GM12864 (cell line): ENCODE results near the gene ECSCR.

ENCODE experiments used
- DNase-seq: peaks from one replicate; pipeline ENCODE4 v3.0.0-alpha.2; 2011; ENCODE audit warnings: low read depth
- H3K4me3 ChIP-seq: 2 replicates; pipeline ENCODE4 v1.5.1; 2011; ENCODE audit warnings: mild to moderate bottlenecking, low read depth, low read length, control low read depth
- TF ChIP-seq, protein P1 (sequence below): IDR thresholded peaks from 2 replicates; pipeline ENCODE4 v1.5.1; 2011; ENCODE audit warnings: low read depth, mild to moderate bottlenecking, moderate library complexity, low read length, control low read depth, inconsistent platforms; ENCODE audit errors: missing control alignments

The ECSCR gene

DNA sequence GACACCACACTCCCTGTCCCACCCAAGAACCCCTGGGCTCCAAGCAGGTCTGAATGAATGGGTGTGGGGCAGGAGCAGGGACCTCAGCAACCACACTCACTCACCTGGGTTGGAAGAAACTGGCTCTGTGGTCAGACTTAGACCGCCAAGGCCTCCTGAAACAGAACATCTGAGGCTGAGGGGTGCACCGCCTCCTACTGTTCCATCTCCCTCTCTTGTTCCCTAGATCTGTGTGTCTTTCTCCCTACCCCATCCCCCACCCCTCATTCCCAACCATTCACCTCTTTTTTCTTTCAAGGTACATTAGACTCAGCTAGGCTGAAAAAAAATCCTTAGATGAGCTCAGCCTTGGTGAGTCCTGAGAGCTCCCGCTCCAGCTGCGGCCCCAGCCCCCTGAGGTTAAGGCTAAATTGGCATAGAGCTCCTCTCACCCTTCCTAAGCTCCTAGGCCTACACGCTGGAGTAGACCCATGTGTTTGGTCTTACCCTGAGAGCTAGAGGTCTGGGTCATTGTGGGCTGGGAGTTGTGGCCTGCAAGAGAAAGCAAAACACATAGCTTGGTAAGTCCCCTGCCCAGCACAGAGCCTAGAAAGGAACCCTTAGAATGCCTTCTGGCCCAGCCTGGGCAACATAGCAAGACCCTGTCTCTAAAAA is 4.8 kb downstream of the ECSCR start:
- no peak overlapping the region for H3K4me3 ChIP-seq
- peak; percentile 39 for DNase-seq
- TF ChIP-seq, protein P1, sequence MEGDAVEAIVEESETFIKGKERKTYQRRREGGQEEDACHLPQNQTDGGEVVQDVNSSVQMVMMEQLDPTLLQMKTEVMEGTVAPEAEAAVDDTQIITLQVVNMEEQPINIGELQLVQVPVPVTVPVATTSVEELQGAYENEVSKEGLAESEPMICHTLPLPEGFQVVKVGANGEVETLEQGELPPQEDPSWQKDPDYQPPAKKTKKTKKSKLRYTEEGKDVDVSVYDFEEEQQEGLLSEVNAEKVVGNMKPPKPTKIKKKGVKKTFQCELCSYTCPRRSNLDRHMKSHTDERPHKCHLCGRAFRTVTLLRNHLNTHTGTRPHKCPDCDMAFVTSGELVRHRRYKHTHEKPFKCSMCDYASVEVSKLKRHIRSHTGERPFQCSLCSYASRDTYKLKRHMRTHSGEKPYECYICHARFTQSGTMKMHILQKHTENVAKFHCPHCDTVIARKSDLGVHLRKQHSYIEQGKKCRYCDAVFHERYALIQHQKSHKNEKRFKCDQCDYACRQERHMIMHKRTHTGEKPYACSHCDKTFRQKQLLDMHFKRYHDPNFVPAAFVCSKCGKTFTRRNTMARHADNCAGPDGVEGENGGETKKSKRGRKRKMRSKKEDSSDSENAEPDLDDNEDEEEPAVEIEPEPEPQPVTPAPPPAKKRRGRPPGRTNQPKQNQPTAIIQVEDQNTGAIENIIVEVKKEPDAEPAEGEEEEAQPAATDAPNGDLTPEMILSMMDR = no peak

DNA sequence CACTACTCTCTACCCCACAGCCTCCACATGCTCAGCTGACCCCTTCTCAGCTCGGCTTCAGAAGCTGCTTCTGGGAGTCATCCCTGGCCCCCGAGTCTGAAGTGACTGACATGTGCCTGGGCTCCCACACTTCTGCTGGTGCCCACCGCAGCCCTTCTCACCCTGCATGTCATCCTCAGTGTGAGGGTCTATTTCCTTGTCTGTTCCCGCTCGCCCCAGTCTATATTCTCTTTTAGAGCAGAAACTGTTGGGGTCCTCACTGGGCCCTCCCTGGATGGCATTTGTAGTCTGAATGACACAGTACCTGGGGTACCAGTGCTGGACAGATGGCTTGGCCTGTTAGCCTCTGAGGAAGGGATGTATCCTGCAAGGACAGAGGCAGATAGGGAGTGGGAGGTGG is 5.3 kb downstream of the ECSCR start:
- TF ChIP-seq, protein P1 = no peak
- DNase-seq = no peak
- H3K4me3 ChIP-seq = no peak overlapping the region

DNA sequence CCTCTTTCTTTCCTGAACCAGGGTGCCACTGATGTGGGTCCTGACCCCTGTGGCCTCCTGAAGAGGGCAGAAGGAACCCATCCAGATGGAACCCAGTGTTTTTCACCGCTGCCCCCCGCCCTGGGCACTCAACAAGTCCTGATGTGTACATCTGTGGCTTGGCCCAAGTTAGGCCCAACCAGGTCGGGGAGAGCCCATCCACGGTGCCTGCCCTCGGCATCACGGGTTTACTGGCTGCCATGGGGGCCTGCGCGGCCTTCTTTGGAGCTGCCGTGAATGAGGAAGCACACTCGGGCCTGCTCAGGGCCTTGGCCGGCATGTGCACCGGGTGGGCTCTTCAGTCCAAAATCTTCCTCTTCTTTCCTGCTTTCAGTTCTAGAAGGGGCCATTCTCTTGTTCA is 5.8 kb downstream of the ECSCR start:
- H3K4me3 ChIP-seq = no peak overlapping the region
- TF ChIP-seq, protein P1 = no peak
- DNase-seq = no peak

DNA sequence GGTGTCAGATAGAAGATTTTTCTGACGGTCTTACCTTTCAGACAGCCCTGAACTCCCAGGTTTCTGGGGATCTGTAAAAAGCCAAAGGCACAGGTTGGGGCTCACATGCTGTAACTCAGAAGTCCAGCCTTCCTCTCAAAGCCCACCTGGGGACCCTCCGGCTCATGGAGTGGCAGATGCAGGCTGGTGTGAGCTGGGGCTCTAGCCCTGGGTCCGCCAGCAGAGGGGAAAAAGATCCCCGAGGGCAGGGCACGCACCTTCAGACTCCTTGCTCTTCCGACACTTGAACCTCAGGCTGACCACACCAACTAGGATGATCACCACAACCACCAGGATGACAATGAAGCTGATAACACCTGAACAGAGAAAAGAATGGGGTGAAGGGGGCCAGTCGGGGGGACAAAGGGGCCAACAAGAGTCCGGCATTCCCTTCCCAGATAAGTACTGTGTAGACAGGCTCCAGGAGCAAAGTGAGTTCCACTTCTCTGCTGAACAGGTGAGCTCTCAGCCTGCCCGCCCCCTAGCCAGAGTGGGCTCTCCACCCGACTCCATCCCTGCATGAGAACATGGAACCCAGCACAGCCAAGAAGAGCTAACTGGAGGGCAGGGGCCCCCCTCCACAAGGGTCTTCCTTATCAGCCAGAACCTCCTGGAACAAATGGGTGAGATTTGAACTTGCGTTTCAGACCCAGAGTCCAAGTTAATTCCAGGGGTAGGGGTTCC is 7.8 kb downstream of the ECSCR start:
- no peak for DNase-seq
- no peak overlapping the region for H3K4me3 ChIP-seq
- TF ChIP-seq, protein P1 = no peak

DNA sequence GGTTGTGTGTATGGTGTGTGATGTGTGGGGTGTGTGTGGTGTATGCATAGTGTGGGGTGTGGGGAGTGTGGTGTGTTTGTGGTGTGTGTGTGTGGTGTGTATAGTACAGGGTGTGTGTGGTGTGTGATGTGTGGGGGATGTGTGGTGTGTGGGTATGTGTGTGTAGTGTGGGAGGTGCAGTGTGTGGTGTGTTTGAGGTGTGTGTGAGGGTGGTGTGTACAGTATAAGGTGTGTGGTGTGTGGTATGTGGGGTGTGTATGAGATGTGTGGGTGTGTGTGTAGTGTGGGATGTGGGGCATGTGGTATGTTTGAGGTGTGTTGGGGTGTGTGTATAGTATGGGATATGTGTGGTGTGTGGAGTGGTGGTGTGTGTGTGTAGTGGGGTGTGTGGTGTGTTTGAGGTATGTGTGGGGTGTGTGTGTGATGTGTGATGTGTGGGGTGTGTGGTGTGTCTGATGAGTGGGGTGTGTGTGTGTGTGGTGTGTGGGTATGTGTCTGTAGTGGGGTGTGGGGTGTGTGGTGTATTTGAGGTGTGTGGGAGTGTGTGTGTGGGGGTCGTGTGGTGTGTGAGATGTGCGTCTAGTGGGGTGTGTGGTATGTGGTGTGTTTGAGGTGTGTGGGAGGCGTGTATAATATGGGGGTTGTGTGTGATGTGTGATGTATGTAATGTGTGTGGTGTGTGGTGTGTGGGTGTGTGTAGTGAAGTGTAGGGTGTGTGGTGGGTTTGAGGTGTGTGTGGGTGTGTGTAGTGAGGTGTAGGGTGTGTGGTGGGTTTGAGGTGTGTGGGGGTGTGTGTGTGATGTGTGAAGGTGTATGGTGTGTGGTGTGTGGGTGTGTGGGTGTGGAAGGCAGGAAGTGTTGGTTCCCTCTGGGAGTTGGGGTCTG is 8.6 kb downstream of the ECSCR start:
- DNase-seq = no peak
- H3K4me3 ChIP-seq = no peak overlapping the region
- TF ChIP-seq, protein P1 = no peak

DNA sequence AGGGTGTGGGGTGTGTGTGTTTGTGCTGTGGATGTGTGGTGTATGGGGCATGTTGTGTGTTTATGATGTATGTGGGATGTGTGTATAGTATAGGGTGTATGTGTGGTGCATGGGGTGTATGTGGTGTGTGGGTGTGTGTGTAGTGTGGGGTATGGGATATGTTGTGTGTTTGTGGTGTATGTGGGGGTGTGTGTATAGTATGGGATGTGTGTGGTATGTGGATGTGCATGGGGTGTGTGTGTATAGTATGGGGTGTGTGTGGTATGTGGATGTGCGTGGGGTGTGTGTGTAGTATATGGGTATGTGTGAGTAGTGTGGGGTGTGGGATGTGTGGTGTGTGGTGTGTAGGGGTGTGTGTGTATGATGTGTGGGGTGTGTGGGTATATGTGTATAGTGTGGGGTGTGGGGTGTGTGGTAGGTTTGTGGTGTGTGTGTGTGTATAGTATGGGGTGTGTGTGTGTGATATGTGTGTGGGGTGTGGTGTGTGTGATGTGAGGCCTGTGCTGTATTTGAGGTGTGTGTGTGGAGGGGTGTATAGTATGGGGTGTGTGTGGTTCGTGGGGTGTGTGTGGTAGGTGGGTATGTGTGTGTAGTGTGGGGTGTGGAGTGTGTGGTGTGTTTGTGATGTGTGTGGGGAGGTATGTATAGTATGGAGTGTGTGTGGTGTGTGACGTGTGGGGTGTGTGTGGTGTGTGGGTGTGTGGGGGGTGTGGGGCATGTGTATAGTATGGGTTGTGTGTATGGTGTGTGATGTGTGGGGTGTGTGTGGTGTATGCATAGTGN is 10.5 kb downstream of the ECSCR start:
- DNase-seq = no peak
- no peak overlapping the region for H3K4me3 ChIP-seq
- TF ChIP-seq, protein P1 = no peak
